DOHH2 (cell line): Measurements from ENCODE around the gene SPTBN1.
A peak's percentile ranks its signal among the peaks of the same experiment; 100 is the strongest.

Experiments
- H3F3A ChIP-seq: fragments of 200-600 bp; sonication (generic), shearing (Covaris generic); 2 replicates; pipeline ENCODE4 v1.6.0; 2016; ENCODE audit warnings: antibody characterized with exemption, mild to moderate bottlenecking; ENCODE audit not compliant: control insufficient read depth, insufficient read depth
- H3K27ac ChIP-seq: fragments of 200-600 bp; sonication (generic); 2 replicates; pipeline ENCODE4 v1.5.1; 2014; ENCODE audit warnings: low read depth, mild to moderate bottlenecking, low read length, moderate library complexity
- H3K27me3 ChIP-seq: fragments of 200-600 bp; sonication (generic); 2 replicates; pipeline ENCODE4 v1.6.1; 2014; ENCODE audit warnings: mild to moderate bottlenecking, low read length, mixed read lengths; ENCODE audit not compliant: control insufficient read depth
- H3K36me3 ChIP-seq: fragments of 200-600 bp; sonication (generic); 2 replicates; pipeline ENCODE4 v1.6.1; 2014; ENCODE audit warnings: mild to moderate bottlenecking, low read length, moderate library complexity, mixed read lengths; ENCODE audit not compliant: control insufficient read depth
- H3K4me1 ChIP-seq: fragments of 200-600 bp; sonication (generic); 2 replicates; pipeline ENCODE4 v1.6.1; 2014; ENCODE audit warnings: mild to moderate bottlenecking, low read length, mixed read lengths; ENCODE audit not compliant: control insufficient read depth
- H3K4me2 ChIP-seq: fragments of 200-600 bp; sonication (generic); 2 replicates; pipeline ENCODE4 v1.6.0; 2014; ENCODE audit warnings: mild to moderate bottlenecking, low read length, moderate library complexity
- H3K4me3 ChIP-seq: fragments of 200-600 bp; sonication (generic); 2 replicates; pipeline ENCODE4 v1.5.1; 2014; ENCODE audit warnings: mild to moderate bottlenecking, low read length, mixed read lengths
- H3K79me2 ChIP-seq: fragments of 200-600 bp; sonication (generic); 2 replicates; pipeline ENCODE4 v1.6.1; 2014; ENCODE audit warnings: mild to moderate bottlenecking, low read length, mixed read lengths; ENCODE audit not compliant: control insufficient read depth
- H3K9me2 ChIP-seq: fragments of 200-600 bp; sonication (generic); replicated peaks from 2 replicates; pipeline ENCODE4 v1.6.1; 2014; ENCODE audit warnings: mild to moderate bottlenecking, low read length, mixed read lengths; ENCODE audit not compliant: control insufficient read depth
- H3K9me3 ChIP-seq: fragments of 200-600 bp; sonication (generic); 2 replicates; pipeline ENCODE4 v1.6.1; 2014; ENCODE audit warnings: antibody characterized with exemption, low read length, mixed read lengths; ENCODE audit not compliant: control insufficient read depth, insufficient read depth
- H4K20me1 ChIP-seq: fragments of 200-600 bp; sonication (generic); 2 replicates; pipeline ENCODE4 v1.6.0; 2014; ENCODE audit warnings: low read depth, mild to moderate bottlenecking, antibody characterized with exemption, low read length, moderate library complexity; ENCODE audit not compliant: control insufficient read depth, insufficient read depth
- CTCF ChIP-seq: fragments of 200-600 bp; sonication (generic); IDR thresholded peaks from one replicate; pipeline ENCODE4 v1.5.1; 2014; ENCODE audit warnings: antibody characterized with exemption, mild to moderate bottlenecking, low read depth, low read length; ENCODE audit not compliant: poor library complexity, severe bottlenecking
- EZH2phosphoT487 ChIP-seq: fragments of 200-600 bp; sonication (generic); IDR thresholded peaks from 2 replicates; pipeline ENCODE4 v1.6.1; 2017; ENCODE audit warnings: borderline replicate concordance, mild to moderate bottlenecking, antibody characterized with exemption, low read length, moderate library complexity, mixed read lengths

Gene SPTBN1

GRCh38 chr2:54455563-54456361 lies at the start of gene SPTBN1:
TSS of gene SPTBN1 (plus strand) at chr2:54456327. CDS start at chr2:54526419, 70,092 bp downstream.
- TF ChIP-seq EZH2phosphoT487 (no peak), CTCF (no peak)
- Histone ChIP-seq H3K27me3 (peaks cover 42% of the 10 kb centered on the region), H4K20me1 (no peaks in the 10 kb centered on the region), H3K36me3 (no peaks in the 10 kb centered on the region), H3K79me2 (no peaks in the 10 kb centered on the region), H3K4me1 (peaks cover 17% of the 10 kb centered on the region), H3K4me3 (peak within 1 kb of the TSS; percentile 81), H3K9me2 (no peaks in the 10 kb centered on the region), H3K27ac (no peak within 1 kb of the TSS), H3K4me2 (peak within 1 kb of the TSS; percentile 98), H3F3A (no peaks in the 10 kb centered on the region; the same call in 1 of the 2 replicates), H3K9me3 (no peaks in the 10 kb centered on the region)

GRCh38 chr2:54407693-54408092 lies 48.4 kb upstream of the SPTBN1 start:
- Histone ChIP-seq H3K27me3 (no peaks in the 10 kb centered on the region), H3K36me3 (no peaks in the 10 kb centered on the region), H3K79me2 (no peaks in the 10 kb centered on the region), H3K9me2 (no peaks in the 10 kb centered on the region), H3K4me3 (no peak overlapping the region), H3K4me1 (peaks cover 33% of the 10 kb centered on the region), H3K9me3 (no peaks in the 10 kb centered on the region), H3F3A (peaks cover 18% of the 10 kb centered on the region), H4K20me1 (no peaks in the 10 kb centered on the region), H3K4me2 (no peak overlapping the region), H3K27ac (no peak overlapping the region)
- no peak for TF ChIP-seq CTCF
- TF ChIP-seq EZH2phosphoT487, result no peak

- Histone ChIP-seq H3K9me3 (no peaks in the 10 kb centered on the region), H3K36me3 (no peaks in the 10 kb centered on the region), H3K4me1 (peaks cover 28% of the 10 kb centered on the region), H4K20me1 (no peaks in the 10 kb centered on the region), H3K4me2 (no peak overlapping the region), H3K27ac (no peak overlapping the region), H3F3A (peaks cover 18% of the 10 kb centered on the region), H3K27me3 (no peaks in the 10 kb centered on the region), H3K9me2 (no peaks in the 10 kb centered on the region), H3K4me3 (no peak overlapping the region), H3K79me2 (no peaks in the 10 kb centered on the region)
- TF ChIP-seq CTCF (no peak), EZH2phosphoT487 (no peak)
Measured at GRCh38 chr2:54408288-54408687, 47.8 kb upstream of the SPTBN1 start.
